Lower leg skin (tissue), 3 donors: Measurements from ENCODE around the gene LHFPL5.

Source experiments
- POLR2A ChIP-seq, 2 donors: fragments of 450-650 bp; IDR thresholded peaks; one replicate each; pipeline ENCODE4 v1.6.1; 2016 to 2017; ENCODE audit warnings: antibody characterized with exemption in 2 of 2, mild to moderate bottlenecking in 1 of 2, moderate library complexity in 1 of 2
- TF ChIP-seq, protein P1 (sequence below), 3 donors: fragments of 450-650 bp; IDR thresholded peaks; one replicate each; pipeline ENCODE4 v1.5.1; 2016; ENCODE audit warnings: antibody characterized with exemption in 3 of 3, mild to moderate bottlenecking in 3 of 3, moderate library complexity in 2 of 3

DNA sequence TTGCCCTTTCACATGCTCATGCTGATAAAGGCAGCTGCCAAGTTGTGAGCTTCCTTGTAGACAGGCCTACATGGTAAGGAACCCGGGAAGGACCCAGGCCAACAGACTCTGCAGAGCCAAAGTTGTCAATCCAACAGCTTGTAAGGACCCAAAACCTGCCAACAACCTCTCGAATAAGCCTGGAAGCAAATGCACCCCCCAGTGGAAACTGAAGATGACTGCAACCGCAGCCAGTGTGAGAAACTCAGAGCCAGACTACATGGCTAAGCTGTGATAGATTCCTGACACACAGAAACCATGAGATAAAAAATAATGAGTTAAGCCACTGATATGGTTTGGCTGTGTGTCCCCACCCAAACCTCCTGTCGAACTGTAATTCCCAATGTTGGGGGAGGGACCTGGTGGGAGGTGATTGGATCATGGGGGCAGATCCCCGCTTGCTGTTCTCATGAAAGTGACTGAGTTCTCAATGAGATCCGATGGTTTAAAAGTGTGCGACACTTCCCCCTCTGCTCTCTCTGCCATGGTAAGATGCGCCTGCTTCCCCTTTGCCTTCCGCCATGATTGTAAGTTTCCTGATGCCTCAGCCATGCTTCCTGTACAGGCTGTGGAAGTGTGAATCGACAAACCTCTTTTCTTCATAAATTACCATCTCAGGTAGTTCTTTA, 47.6 kb upstream of the LHFPL5 start:
- TF ChIP-seq, protein P1, sequence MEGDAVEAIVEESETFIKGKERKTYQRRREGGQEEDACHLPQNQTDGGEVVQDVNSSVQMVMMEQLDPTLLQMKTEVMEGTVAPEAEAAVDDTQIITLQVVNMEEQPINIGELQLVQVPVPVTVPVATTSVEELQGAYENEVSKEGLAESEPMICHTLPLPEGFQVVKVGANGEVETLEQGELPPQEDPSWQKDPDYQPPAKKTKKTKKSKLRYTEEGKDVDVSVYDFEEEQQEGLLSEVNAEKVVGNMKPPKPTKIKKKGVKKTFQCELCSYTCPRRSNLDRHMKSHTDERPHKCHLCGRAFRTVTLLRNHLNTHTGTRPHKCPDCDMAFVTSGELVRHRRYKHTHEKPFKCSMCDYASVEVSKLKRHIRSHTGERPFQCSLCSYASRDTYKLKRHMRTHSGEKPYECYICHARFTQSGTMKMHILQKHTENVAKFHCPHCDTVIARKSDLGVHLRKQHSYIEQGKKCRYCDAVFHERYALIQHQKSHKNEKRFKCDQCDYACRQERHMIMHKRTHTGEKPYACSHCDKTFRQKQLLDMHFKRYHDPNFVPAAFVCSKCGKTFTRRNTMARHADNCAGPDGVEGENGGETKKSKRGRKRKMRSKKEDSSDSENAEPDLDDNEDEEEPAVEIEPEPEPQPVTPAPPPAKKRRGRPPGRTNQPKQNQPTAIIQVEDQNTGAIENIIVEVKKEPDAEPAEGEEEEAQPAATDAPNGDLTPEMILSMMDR (IDR thresholded peaks at IDR 0.05), result no peak
- no peak for TF ChIP-seq POLR2A (IDR thresholded peaks at IDR 0.05)
